Embryonic facial prominence (tissue), 1 donor: ENCODE measurements around the gene DGKQ.
"Not testable (repeated sequence)": the region's sequence is repeated elsewhere in the genome, so short reads cannot be mapped to it uniquely, and the experiment has no call there.

Experiments
- DNase-seq: peaks from one replicate; pipeline ENCODE4 v3.0.0-alpha.2; 2016; ENCODE audit errors: extremely low spot score

DGKQ gene

GRCh38 chr4:1010395-1011021, 37.1 kb upstream of the DGKQ start:
- no peak for DNase-seq

GRCh38 chr4:1009542-1010394, 36.4 kb upstream of the DGKQ start:
- peak; percentile 45 for DNase-seq

GRCh38 chr4:1008840-1009541, 35.6 kb upstream of the DGKQ start:
- no peak for DNase-seq

- DNase-seq, result no peak
Observed at GRCh38 chr4:1006856-1007255, 33.5 kb upstream of the DGKQ start.

GRCh38 chr4:1004557-1005485, 31.5 kb upstream of the DGKQ start:
- no peak for DNase-seq

GRCh38 chr4:1004071-1004418, 30.7 kb upstream of the DGKQ start:
- DNase-seq, result no peak

GRCh38 chr4:1003271-1004070, 30.1 kb upstream of the DGKQ start:
- no peak for DNase-seq

GRCh38 chr4:1002631-1003251, 29.4 kb upstream of the DGKQ start:
- DNase-seq, result no peak

- no peak for DNase-seq
Observed at GRCh38 chr4:1002131-1002630, 28.8 kb upstream of the DGKQ start.

GRCh38 chr4:1001561-1002130, 28.3 kb upstream of the DGKQ start:
- no peak for DNase-seq

GRCh38 chr4:1000686-1001260, 27.4 kb upstream of the DGKQ start:
- DNase-seq, result no peak

- no peak for DNase-seq
Observed at GRCh38 chr4:999882-1000425, 26.6 kb upstream of the DGKQ start.

GRCh38 chr4:999240-999863, 26.0 kb upstream of the DGKQ start:
- DNase-seq, result not testable (repeated sequence)

- no peak for DNase-seq
Observed at GRCh38 chr4:998096-998691, 24.8 kb upstream of the DGKQ start.

- no peak for DNase-seq
Observed at GRCh38 chr4:997375-998071, 24.2 kb upstream of the DGKQ start.

- no peak for DNase-seq
Observed at GRCh38 chr4:996997-997374, 23.6 kb upstream of the DGKQ start.
